Measurements from ENCODE around the gene SLC25A4.
"Not testable (repeated sequence)": the region's sequence is repeated elsewhere in the genome, so short reads cannot be mapped to it uniquely, and the experiment has no call there.

SLC25A4 gene

GRCh38 chr4:185186769-185187168 is 43.7 kb downstream of the SLC25A4 start:
- no peak for DNase-seq

DNA sequence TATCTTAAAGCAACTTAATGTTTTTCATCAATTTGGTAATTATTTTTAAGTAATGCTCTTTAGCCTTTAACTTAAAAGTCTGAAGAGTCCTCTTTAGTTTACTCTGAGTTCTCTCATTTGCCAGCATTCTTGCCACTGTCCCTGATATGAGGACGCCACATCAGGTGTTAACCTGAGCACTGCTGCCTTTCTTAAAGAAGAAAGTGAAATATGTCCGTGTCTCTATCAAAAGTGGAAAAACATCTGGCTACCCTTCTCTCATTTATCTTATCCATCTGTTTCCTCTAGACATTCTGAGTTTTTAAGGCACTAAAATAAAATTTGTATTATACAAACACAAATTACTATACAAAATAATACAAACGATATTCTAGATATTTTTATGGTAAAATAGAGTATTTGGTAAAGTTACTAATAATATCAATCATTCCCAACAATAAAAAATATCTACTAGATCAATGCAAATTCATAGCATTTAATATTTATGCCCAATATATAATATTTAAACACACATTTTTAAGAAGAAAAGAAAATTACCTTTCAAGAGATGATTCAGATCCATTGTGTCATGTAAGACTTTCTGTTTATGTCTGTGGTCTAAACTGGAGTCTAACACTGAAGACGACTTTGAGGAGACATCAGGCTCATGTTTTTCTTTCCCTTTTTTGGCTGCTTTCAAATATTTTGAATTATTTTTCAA is 46.7 kb downstream of the SLC25A4 start:
- no peak for DNase-seq

DNA sequence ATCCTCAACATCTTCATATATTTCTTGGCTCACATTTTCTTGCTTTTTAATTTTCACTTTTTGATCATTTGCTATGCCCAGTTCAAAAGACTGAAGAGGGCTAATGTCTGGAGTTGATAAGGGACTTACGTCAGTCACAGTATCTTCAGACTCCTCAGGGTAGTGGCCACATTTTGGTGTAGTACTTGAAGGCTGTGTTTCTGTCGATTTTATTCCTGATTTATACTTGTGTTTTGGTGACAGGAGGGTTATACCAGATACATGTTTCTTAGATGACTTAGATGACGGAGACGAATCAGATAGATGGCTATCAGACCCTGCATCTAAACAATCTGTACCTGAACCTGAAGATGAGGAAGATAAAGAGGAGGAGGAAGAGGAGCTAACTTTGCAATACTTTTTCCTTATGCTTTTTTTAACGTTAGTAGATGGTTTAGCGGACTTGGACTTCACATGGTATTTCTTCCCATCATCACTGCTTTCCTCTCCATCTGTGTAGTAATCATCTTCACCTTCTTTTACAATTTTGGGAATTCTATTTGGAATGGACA is 47.3 kb downstream of the SLC25A4 start:
- DNase-seq, result no peak

GRCh38 chr4:185192059-185192458 is 49.0 kb downstream of the SLC25A4 start:
- no peak for DNase-seq

GRCh38 chr4:185194924-185195888 is 52.1 kb downstream of the SLC25A4 start:
- no peak for DNase-seq

GRCh38 chr4:185196437-185196836 is 53.4 kb downstream of the SLC25A4 start:
- DNase-seq, result no peak

DNA sequence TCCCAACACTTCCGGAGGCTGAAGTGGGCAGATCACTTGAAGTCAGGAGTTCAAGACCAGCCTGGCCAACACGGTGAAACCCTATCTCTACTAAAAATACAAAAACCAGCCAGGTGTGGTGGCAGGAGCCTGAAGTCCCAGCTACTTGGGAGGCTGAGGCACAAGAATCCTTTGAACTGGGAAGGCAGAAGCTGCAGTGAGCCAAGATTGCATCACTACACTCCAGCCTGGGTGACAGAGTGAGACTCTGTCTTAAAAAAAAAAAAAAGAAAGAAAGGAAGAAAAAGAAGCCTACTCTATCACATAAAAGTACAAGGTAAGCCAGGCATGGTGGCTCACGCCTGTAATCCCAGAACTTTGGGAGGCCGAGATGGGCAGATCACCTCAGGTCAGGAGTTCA is 55.1 kb downstream of the SLC25A4 start:
- DNase-seq, result not testable (repeated sequence)

Measured in activated effector memory CD4-positive, alpha-beta T cell treated with Interleukin-2 at 50 U/mL for 16 hours (primary cell).